Heart right ventricle (tissue), 16 donors: ENCODE measurements around the gene BCL2. TPM values are rescaled to one million over a fixed set of nuclear protein-coding genes. Genes with fewer than 3 reads are reported as not detected.

Experiments used
- ATAC-seq, 8 donors: fragments of 200-7000 bp; cut with Tn5 transposase; one replicate each; pipeline ENCODE4 v1.9.1; 2020; ENCODE audit warnings: mild to moderate bottlenecking in 8 of 8, moderate library complexity in 8 of 8, moderate number of reproducible peaks in 1 of 8
- DNase-seq, 2 donors: peaks; one replicate each; pipeline ENCODE4 v3.0.0-alpha.2; 2020
- H3K27ac ChIP-seq, 10 donors: fragments of 200-600 bp; sonication (generic) in 2 of 10; one replicate each; pipeline versions ENCODE4 v1.5.0 to v1.8.0; 2020 to 2022; ENCODE audit warnings: mild to moderate bottlenecking in 3 of 10
- H3K27me3 ChIP-seq, 7 donors: fragments of 200-600 bp; one replicate each; pipeline ENCODE4 v1.8.0; 2021 to 2022; ENCODE audit warnings: mild to moderate bottlenecking in 2 of 7
- H3K36me3 ChIP-seq, 9 donors: fragments of 200-600 bp; sonication (generic) in 1 of 9; one replicate each; pipeline versions ENCODE4 v1.5.0 to v1.8.0; 2020 to 2022; ENCODE audit warnings: mild to moderate bottlenecking in 2 of 9
- H3K4me1 ChIP-seq, 9 donors: fragments of 200-600 bp; sonication (generic) in 1 of 9; one replicate each; pipeline versions ENCODE4 v1.5.0 to v1.8.0; 2020 to 2022; ENCODE audit warnings: mild to moderate bottlenecking in 4 of 9
- H3K4me3 ChIP-seq, 10 donors: fragments of 200-600 bp; sonication (generic) in 2 of 10; one replicate each; pipeline versions ENCODE4 v1.5.0 to v1.8.0; 2020 to 2022; ENCODE audit warnings: mild to moderate bottlenecking in 7 of 10, moderate library complexity in 2 of 10
- H3K9me3 ChIP-seq, 11 donors: fragments of 200-600 bp in 10 of 11; sonication (generic) in 2 of 11; one replicate each; pipeline versions ENCODE4 v1.5.0 to v1.8.0; 2013 to 2022; ENCODE audit warnings: mild to moderate bottlenecking in 2 of 11, control low read depth in 1 of 11, moderate library complexity in 1 of 11
- WGBS, 2 donors: extraction: QIAGEN DNeasy Blood & Tissue Kit; methylation state at CpG; one replicate each; pipeline ENCODE4 v1.1.7; 2013; ENCODE audit warnings: inconsistent platforms in 1 of 2; 5-methylcytosine and 5-hydroxymethylcytosine counted together
- intact Hi-C, 10 donors: fragments of 100-400 bp; cut with DNase I; formaldehyde crosslinking; loops; one replicate each; pipeline versions ENCODE4 v1.11.1 to v1.14.2; 2022
- polyA plus RNA-seq, 2 donors: library from polyadenylated mRNA; stranded (reverse); fragments of 200-250 nt; gene quantifications; one replicate each; pipeline ENCODE4 v1.2.3, GENCODE V29; 2013
- total RNA-seq, 10 donors: library from RNA; stranded (reverse); fragmentation: NEBNext Ultra II Directional in 3 of 10; extraction: Animal tissue kit (Norgen Biotek cat#: 25700) in 3 of 10; gene quantifications; one replicate each; pipeline versions ENCODE4 v1.2.1 to v1.2.4, GENCODE V29; 2021 to 2023
- TF ChIP-seq, protein P1 (sequence below), 9 donors: fragments of 200-600 bp; sonication (generic) in 2 of 9; IDR thresholded peaks; one replicate each; pipeline versions ENCODE4 v1.5.0 to v1.8.0; 2021 to 2022; ENCODE audit warnings: antibody characterized with exemption in 9 of 9, mild to moderate bottlenecking in 5 of 9, moderate library complexity in 1 of 9
- donor health status: Arrhythmogenic right ventricular cardiomyopathy.
- donor health status: ischemic (EF 13 %, LVEDD 7.1; RV severe dilation, severe dysfunction).
- donor health status: healthy with polysubstance abuse.
- donor health status: DM: no; HTN: yes; CAD: no.
- donor health status: DM: no; HTN: no; CAD: no.
- donor health status: ischemic (EF 25% LVEDD 6.9; RV normal size, moderate dysfunction).
- donor health status: ischemic (EF 25% LVEDD 5.7; RV mildly dilated, moderate dysfunction).
- donor health status: healthy.
- donor health status: DM: yes; HTN: yes; CAD: no.
- donor health status: Ischemic cardiomyopathy.
- donor health status: ischemic (EF 35%, LVEDD 5.7; RV mildly dilated, moderate dysfunction).
- donor health status: nonischemic (EF 11% LVEDD 7.7; RV severe dilation, severe dysfunction).
- donor health status: DM: yes; HTN: yes; CAD: no.
- donor health status: PGD.
- donor health status: ischemic (EF 29% LVEDD 5.4; RV normal size, mild dysfunction).
- donor health status: nonischemic (EF 23%, LVEDD 6.1; RV moderate dilation, normal function).

BCL2 gene
- total and polyA plus RNA-seq, 12 donors = 1.5 to 23.1 (median 9.6) TPM

DNA sequence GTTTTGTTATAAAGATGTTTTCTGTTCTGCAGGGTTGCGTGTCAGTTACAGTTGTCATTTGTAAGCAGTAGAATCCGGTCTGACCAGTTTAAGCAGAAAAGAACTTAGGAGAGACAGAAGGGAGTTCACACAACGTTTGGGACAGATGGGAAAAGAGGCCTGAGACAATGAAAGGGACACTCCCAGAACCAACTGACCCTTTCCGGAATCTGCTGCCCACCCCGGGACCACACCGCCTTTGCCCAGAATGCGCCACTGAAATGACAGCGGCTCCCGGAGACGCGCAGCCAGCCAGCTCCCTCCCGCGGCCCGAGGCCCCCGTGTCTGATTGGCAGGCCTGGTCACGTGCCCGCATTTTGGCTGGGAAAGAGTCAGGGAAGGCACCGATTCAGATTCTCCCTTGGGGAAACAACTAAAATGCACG lies 244.6 kb downstream of the BCL2 start:
- peak; percentile 78 to 82 for DNase-seq
- no peaks in the 10 kb centered on the region for H3K27me3 ChIP-seq
- intact Hi-C loops = loop anchor here in 1 of 10 donors (5.0 kb wide), 1 partner anchor 47 kb away; no protein-coding TSS in a partner anchor
- H3K4me3 ChIP-seq = peak overlapping the region in 9 of 10 donors; percentile 26 to 57 (median 52)
- peaks cover 0 to 7% (median 0%) of the 10 kb centered on the region in 11 donors for H3K9me3 ChIP-seq
- 1% methylated on average over 19 of the region's 19 CpGs for WGBS, 2 donors
- peak overlapping the region in 9 of 10 donors; percentile 23 to 73 (median 56) for H3K27ac ChIP-seq
- no peaks in the 10 kb centered on the region for H3K36me3 ChIP-seq
- peak; percentile 91 to 99 (median 97) for ATAC-seq
- peaks cover 0 to 14% (median 0%) of the 10 kb centered on the region in 9 donors for H3K4me1 ChIP-seq
- TF ChIP-seq, protein P1, sequence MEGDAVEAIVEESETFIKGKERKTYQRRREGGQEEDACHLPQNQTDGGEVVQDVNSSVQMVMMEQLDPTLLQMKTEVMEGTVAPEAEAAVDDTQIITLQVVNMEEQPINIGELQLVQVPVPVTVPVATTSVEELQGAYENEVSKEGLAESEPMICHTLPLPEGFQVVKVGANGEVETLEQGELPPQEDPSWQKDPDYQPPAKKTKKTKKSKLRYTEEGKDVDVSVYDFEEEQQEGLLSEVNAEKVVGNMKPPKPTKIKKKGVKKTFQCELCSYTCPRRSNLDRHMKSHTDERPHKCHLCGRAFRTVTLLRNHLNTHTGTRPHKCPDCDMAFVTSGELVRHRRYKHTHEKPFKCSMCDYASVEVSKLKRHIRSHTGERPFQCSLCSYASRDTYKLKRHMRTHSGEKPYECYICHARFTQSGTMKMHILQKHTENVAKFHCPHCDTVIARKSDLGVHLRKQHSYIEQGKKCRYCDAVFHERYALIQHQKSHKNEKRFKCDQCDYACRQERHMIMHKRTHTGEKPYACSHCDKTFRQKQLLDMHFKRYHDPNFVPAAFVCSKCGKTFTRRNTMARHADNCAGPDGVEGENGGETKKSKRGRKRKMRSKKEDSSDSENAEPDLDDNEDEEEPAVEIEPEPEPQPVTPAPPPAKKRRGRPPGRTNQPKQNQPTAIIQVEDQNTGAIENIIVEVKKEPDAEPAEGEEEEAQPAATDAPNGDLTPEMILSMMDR (IDR thresholded peaks at IDR 0.05) = peak in 2 of 9 donors; percentile 11 to 18

DNA sequence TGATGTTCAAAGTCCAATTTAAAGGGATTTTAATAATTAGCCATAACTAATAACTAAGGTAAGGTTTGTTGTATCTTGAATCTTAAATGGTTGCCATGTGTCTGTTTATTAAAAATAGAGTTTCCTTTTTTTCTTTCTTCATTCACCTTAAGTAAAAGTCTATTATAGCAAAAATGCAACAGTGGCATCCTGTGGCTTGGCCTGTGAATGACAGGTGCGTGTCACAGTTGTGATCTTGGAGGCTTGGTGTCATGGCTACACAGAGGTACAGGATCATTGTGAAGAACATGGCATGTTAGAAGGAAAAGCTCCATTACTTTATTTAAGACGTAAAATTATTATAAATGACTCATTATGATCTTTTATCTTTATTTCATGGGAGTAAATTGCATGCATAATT lies 246.1 kb downstream of the BCL2 start:
- no peak overlapping the region for H3K4me3 ChIP-seq
- 92 to 94% methylated on average over 2 of the region's 2 CpGs for WGBS, 2 donors

More for the DNA sequence above, 246.1 kb downstream of the BCL2 start:
- DNase-seq = no peak
- Histone ChIP-seq H3K4me1 (peaks cover 0 to 10% (median 0%) of the 10 kb centered on the region in 9 donors), H3K36me3 (no peaks in the 10 kb centered on the region), H3K9me3 (no peaks in the 10 kb centered on the region), H3K27ac (no peak overlapping the region), H3K27me3 (no peaks in the 10 kb centered on the region)
- intact Hi-C loops = no loop called here
- ATAC-seq = no peak
- TF ChIP-seq, protein P1 (IDR thresholded peaks at IDR 0.05) = peak in 1 of 9 donors; percentile 8

Other genes starting within 250 kb of the BCL2 start
- 10 to 100 TPM; 28.6 to 41.6 (median 34.9) TPM for gene KDSR, start 47.4 kb upstream of the BCL2 start, total RNA-seq
- 10 to 100 TPM in 1 of 2 donors, 1 to 10 TPM in 1; 9.4 to 21.0 TPM for gene KDSR, start 47.4 kb upstream of the BCL2 start, polyA plus RNA-seq
- gene VPS4B, start 102.7 kb upstream of the BCL2 start, total RNA-seq = 10 to 100 TPM; 19.7 to 39.6 (median 22.8) TPM
- 1 to 10 TPM; 6.1 to 7.3 TPM for gene VPS4B, start 102.7 kb upstream of the BCL2 start, polyA plus RNA-seq
- gene SERPINB5, start 157.2 kb upstream of the BCL2 start, total RNA-seq = not detected
- under 1 TPM in 1 of 2 donors, not detected in 1; 0.03 TPM for gene SERPINB5, start 157.2 kb upstream of the BCL2 start, polyA plus RNA-seq
- not detected for gene SERPINB12, start 222.6 kb upstream of the BCL2 start, total RNA-seq
- gene SERPINB12, start 222.6 kb upstream of the BCL2 start, polyA plus RNA-seq = not detected